K562 (cell line): ENCODE measurements around the gene TRRAP. TPM values are rescaled to one million over a fixed set of nuclear protein-coding genes. Genes with fewer than 3 reads are reported as not detected.

Experiments used
- ATAC-seq: fragments of 200-7000 bp; cut with Tn5 transposase; 3 replicates; pipeline ENCODE4 v1.9.1; 2020; ENCODE audit warnings: moderate library complexity
- BruUV-seq: library from RNA; stranded (reverse); fragments of 400-500 nt; replicated peaks from 2 replicates; lab custom pipeline; 2021; lab: Mats Ljungman, UMichigan
- CTCF ChIA-PET: fragments of 300-600 bp; formaldehyde crosslinking; extraction: SDS; loops from one replicate; lab custom pipeline; 2021; ENCODE audit warnings: low intra/inter-chr PET ratio; lab: Yijun Ruan, JAX
- POLR2A ChIA-PET: fragments of 300-600, 350-650 bp; sonication (Branson Sonifier 250); formaldehyde crosslinking; extraction: SDS; loops from one replicate; lab custom pipeline; 2021; ENCODE audit warnings: antibody characterized with exemption, inconsistent platforms; lab: Yijun Ruan, JAX
- DNase-seq, 4 experiments: peaks; one replicate each; pipeline versions ENCODE4 v3.0.0 to v3.0.0-alpha.2; 2011 to 2018; ENCODE audit warnings: low spot score in 3 of 4, mixed read lengths in 3 of 4; ENCODE audit errors: extremely low read depth in 1 of 4
- FAIRE-seq: peaks from 2 replicates; lab custom pipeline; 2011; peaks lifted over from hg19 to GRCh38; lab: Jason Lieb, UNC
- H2AFZ ChIP-seq: 2 replicates; pipeline ENCODE4 v1.6.0; 2011; ENCODE audit warnings: low read depth, low read length, control low read depth, inconsistent platforms
- H3K27ac ChIP-seq: fragments of 200-600 bp; 3 replicates; pipeline ENCODE4 v1.8.0; 2011; ENCODE audit warnings: low read depth, mild to moderate bottlenecking, control low read depth, inconsistent platforms, low read length, moderate library complexity, mixed read lengths; ENCODE audit errors: extremely low read depth
- H3K27me3 ChIP-seq, 2 experiments: fragments of 300-600 bp in 1 of 2; 2 replicates in 1 of 2; 3 replicates in 1 of 2; pipeline versions ENCODE4 v1.6.0 to v1.8.0; 2011; ENCODE audit warnings: inconsistent platforms in 2 of 2, low read length in 2 of 2, mild to moderate bottlenecking in 1 of 2, mixed read lengths in 1 of 2, moderate library complexity in 1 of 2; ENCODE audit not compliant: control insufficient read depth in 2 of 2, insufficient read depth in 2 of 2
- H3K36me3 ChIP-seq: fragments of 300-600 bp; 3 replicates; pipeline ENCODE4 v1.8.0; 2011; ENCODE audit warnings: mild to moderate bottlenecking, low read length, inconsistent platforms; ENCODE audit not compliant: control insufficient read depth, insufficient read depth
- H3K4me1 ChIP-seq, 2 experiments: fragments of 200-600 bp in 1 of 2; replicated peaks in 1 of 2; 2 replicates in 1 of 2; 3 replicates in 1 of 2; pipeline versions ENCODE4 v1.5.1 to v1.8.0; 2011; ENCODE audit warnings: inconsistent platforms in 2 of 2, low read length in 2 of 2, mild to moderate bottlenecking in 1 of 2, mixed read lengths in 1 of 2, moderate library complexity in 1 of 2; ENCODE audit not compliant: control insufficient read depth in 2 of 2, insufficient read depth in 2 of 2
- H3K4me2 ChIP-seq: 2 replicates; pipeline ENCODE4 v1.6.1; 2011; ENCODE audit warnings: low read length, control low read depth, inconsistent platforms, mixed read lengths; ENCODE audit not compliant: insufficient read depth
- H3K4me3 ChIP-seq: fragments of 200-600 bp; sonication (generic), shearing (Covaris generic); 2 replicates; pipeline ENCODE4 v1.5.1; 2016; ENCODE audit warnings: control low read depth, inconsistent platforms
- H3K79me2 ChIP-seq: fragments of 200-600 bp; 3 replicates; pipeline ENCODE4 v1.8.0; 2011; ENCODE audit warnings: low read length, inconsistent platforms; ENCODE audit not compliant: control insufficient read depth, insufficient read depth
- H3K9ac ChIP-seq, 2 experiments: 2 replicates each; pipeline versions ENCODE4 v1.6.0 to v1.6.1; 2011; ENCODE audit warnings: low read depth in 2 of 2, low read length in 2 of 2, control low read depth in 1 of 2, inconsistent platforms in 1 of 2, mild to moderate bottlenecking in 1 of 2, mixed read lengths in 1 of 2; ENCODE audit not compliant: insufficient read depth in 1 of 2
- H3K9me1 ChIP-seq: one replicate; pipeline ENCODE4 v1.6.0; 2011; ENCODE audit warnings: inconsistent platforms, mild to moderate bottlenecking, low read length, moderate library complexity; ENCODE audit not compliant: control insufficient read depth, insufficient read depth
- H3K9me3 ChIP-seq: replicated peaks from 2 replicates; pipeline ENCODE4 v1.5.1; 2011; ENCODE audit warnings: low read depth, low read length, inconsistent platforms; ENCODE audit not compliant: control insufficient read depth, insufficient read depth
- H4K20me1 ChIP-seq: replicated peaks from 2 replicates; pipeline ENCODE4 v1.6.1; 2011; ENCODE audit warnings: low read length, inconsistent platforms, mixed read lengths; ENCODE audit not compliant: control insufficient read depth, insufficient read depth
- BRCA1 ChIP-seq, 2 experiments: fragments of 450-650 bp in 1 of 2; sonication (generic) in 1 of 2; formaldehyde crosslinking in 1 of 2; IDR thresholded peaks; 2 replicates each; pipeline versions ENCODE4 v1.5.0 to v1.6.1; 2017 to 2020; ENCODE audit warnings: mild to moderate bottlenecking in 1 of 2, missing genetic modification reagents in 1 of 2
- CEBPB ChIP-seq: fragments of 450-650 bp; IDR thresholded peaks from 2 replicates; pipeline ENCODE4 v1.6.1; 2016; ENCODE audit warnings: missing genetic modification characterization, missing compliant biosample characterization
- ETV6 ChIP-seq, 3 experiments: fragments of 150-350 bp in 1 of 3; sonication (generic) in 1 of 3; formaldehyde crosslinking in 1 of 3; IDR thresholded peaks; 2 replicates each; pipeline versions ENCODE4 v1.6.1 to v1.8.0; 2014 to 2022; ENCODE audit warnings: borderline replicate concordance in 2 of 3, low read depth in 2 of 3, antibody characterized with exemption in 1 of 3, low read length in 1 of 3, mild to moderate bottlenecking in 1 of 3, missing genetic modification reagents in 1 of 3
- HNRNPL ChIP-seq: fragments of 200-400 bp; formaldehyde crosslinking; IDR thresholded peaks from 2 replicates; pipeline ENCODE4 v1.6.1; 2017; ENCODE audit warnings: low read depth, mild to moderate bottlenecking, low read length
- KDM1A ChIP-seq, 2 experiments: fragments of 450-650 bp; IDR thresholded peaks; 2 replicates each; pipeline ENCODE4 v1.6.1; 2016; ENCODE audit warnings: mild to moderate bottlenecking in 2 of 2
- MEIS2 ChIP-seq: fragments of 450-650 bp; IDR thresholded peaks from 2 replicates; pipeline ENCODE4 v1.6.1; 2014; ENCODE audit warnings: mild to moderate bottlenecking; ENCODE audit not compliant: partially characterized antibody
- SREBF2 ChIP-seq: sonication (generic); formaldehyde crosslinking; IDR thresholded peaks from 2 replicates; pipeline ENCODE4 v1.4.0; 2020; ENCODE audit warnings: mild to moderate bottlenecking, missing genetic modification reagents
- STAG1 ChIP-seq: sonication (generic); formaldehyde crosslinking; IDR thresholded peaks from 2 replicates; pipeline ENCODE4 v1.5.0; 2020; ENCODE audit warnings: missing genetic modification reagents, borderline replicate concordance
- TOE1 ChIP-seq, 2 experiments: fragments of 450-650 bp in 1 of 2; sonication (generic) in 1 of 2; formaldehyde crosslinking in 1 of 2; IDR thresholded peaks; 2 replicates each; pipeline versions ENCODE4 v1.7.1 to v1.8.0; 2016 to 2022; ENCODE audit warnings: borderline replicate concordance in 2 of 2, mild to moderate bottlenecking in 2 of 2, antibody characterized with exemption in 1 of 2, inconsistent platforms in 1 of 2, low read depth in 1 of 2, missing genetic modification reagents in 1 of 2, moderate library complexity in 1 of 2
- TSC22D4 ChIP-seq: fragments of 450-650 bp; IDR thresholded peaks from 2 replicates; pipeline ENCODE4 v1.6.1; 2016; ENCODE audit warnings: missing genetic modification characterization, missing biosample characterization, control low read depth
- WGBS: fragments of 100-300 bp; shearing (Covaris generic); methylation state at CpG from one replicate; pipeline ENCODE4 v1.1.6; 2016; ENCODE audit warnings: low coverage, mixed read lengths; ENCODE audit not compliant: insufficient coverage; ENCODE audit errors: missing lambda C conversion rate; 5-methylcytosine and 5-hydroxymethylcytosine counted together
- in situ Hi-C: fragments of 300-500 bp; cut with MboI; formaldehyde crosslinking; loops from 4 replicates; pipeline ENCODE4 v1.15.0; 2018; ENCODE audit warnings: inconsistent platforms, mixed read lengths
- intact Hi-C: fragments of 100-400 bp; cut with micrococcal nuclease; formaldehyde crosslinking; loops from 2 replicates; pipeline ENCODE4 v1.14.2; 2022
- polyA plus RNA-seq, 8 experiments: library from polyadenylated mRNA; depleted of rRNA in 4 of 8; stranded (reverse) in 5 of 8; unstranded in 3 of 8; fragments of >200 nt; fragmentation: Nextera tagmentation in 2 of 8; fragmentation: Illumina TruSeq in 1 of 8; extraction: Ambion mirVana in 2 of 8; extraction: Trizol in 1 of 8; gene quantifications; 2 replicates each; pipeline versions ENCODE4 v1.2.1 to v1.2.3, GENCODE V29; 2011 to 2014; ENCODE audit warnings: inconsistent platforms in 1 of 8, missing spikeins in 1 of 8
- total RNA-seq, 7 experiments: library from RNA; depleted of rRNA in 6 of 7; stranded (reverse); fragments of >200 nt in 6 of 7; fragmentation: Illumina TruSeq in 2 of 7; extraction: Trizol in 2 of 7; gene quantifications; 2 replicates each; pipeline versions ENCODE4 v1.2.1 to v1.2.3, GENCODE V29; 2011 to 2021; ENCODE audit warnings: low replicate concordance in 1 of 7
- TF ChIP-seq, protein P1 (sequence below): fragments of 450-650 bp; IDR thresholded peaks from 2 replicates; pipeline ENCODE4 v1.6.1; 2016; ENCODE audit warnings: antibody characterized with exemption
- TF ChIP-seq, protein P2 (sequence below), 2 experiments: fragments of 450-650 bp; conservative IDR thresholded peaks; 2 replicates each; pipeline ENCODE4 v1.6.1; 2017; ENCODE audit warnings: mild to moderate bottlenecking in 2 of 2, moderate library complexity in 2 of 2
- TF ChIP-seq, protein P3 (sequence below): fragments of 250-450 bp; sonication (Bioruptor Pico); IDR thresholded peaks from 2 replicates; pipeline ENCODE4 v1.9.0; 2021; ENCODE audit warnings: mild to moderate bottlenecking, inconsistent platforms

TRRAP gene
- total and polyA plus RNA-seq, 9 of the 15 experiments (the other 6 are each of a cell fraction or from before 2014, with no cell fraction given): 1.3 to 47.2 (median 9.7) TPM

DNA sequence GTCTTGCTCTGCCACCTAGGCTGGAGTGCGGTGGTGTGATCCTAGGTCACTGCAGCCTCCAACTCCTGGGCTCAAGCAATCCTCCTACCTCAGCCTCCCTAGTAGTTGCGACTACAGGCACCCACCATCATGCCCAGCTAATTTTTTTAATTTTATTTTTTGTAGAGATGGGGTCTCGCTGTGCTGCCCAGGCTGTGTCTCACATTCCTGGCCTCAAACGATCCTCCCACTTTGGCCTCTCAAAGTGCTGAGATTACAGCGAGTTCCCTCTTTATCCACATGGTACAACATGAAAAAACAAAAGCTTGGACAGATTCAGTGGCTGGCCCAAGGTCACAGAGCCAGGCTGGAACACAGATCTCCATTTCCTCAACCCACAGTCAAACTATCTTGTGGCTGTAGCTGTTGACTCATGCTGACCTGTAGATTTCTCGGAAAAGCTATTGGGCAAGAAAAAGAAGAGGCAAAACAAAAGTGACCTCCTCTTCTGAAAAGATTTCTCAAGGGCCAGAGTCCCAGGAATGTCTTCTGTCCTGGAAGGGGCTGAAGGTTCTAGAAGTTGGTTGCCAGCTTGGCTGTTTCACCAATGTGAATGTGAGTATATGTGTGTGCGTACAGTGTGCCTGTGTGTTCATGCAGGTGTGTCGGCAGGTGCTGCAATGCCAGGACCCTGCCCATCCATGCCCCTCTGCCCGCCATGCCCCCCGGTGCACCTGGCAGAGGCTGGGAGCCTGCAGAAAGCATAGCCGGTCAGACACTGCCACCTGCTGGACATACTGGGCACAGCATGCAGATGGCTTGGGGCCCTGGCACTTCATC, 36.9 kb upstream of the TRRAP start:
- peaks cover 9% of the 10 kb centered on the region; the same call in 1 of the 2 replicates for H4K20me1 ChIP-seq
- no peaks in the 10 kb centered on the region for H3K79me2 ChIP-seq
- H3K27me3 ChIP-seq: peaks cover 18 to 42% of the 10 kb centered on the region in 2 experiments; a peak in 4 of 5 replicates
- no peaks in the 10 kb centered on the region for H3K9me3 ChIP-seq
- H2AFZ ChIP-seq: no peak overlapping the region
- H3K9ac ChIP-seq: no peak overlapping the region
- peak; percentile 69 to 87 (median 83) for DNase-seq
- 8% methylated on average over 11 of the region's 11 CpGs for WGBS
- FAIRE-seq: peak; percentile 92
- no peak overlapping the region for H3K4me2 ChIP-seq
- peaks cover 0 to 3% of the 10 kb centered on the region in 2 experiments; a peak in 2 of 5 replicates for H3K4me1 ChIP-seq
- ATAC-seq: peak; percentile 82
- H3K9me1 ChIP-seq: no peaks in the 10 kb centered on the region
- ChIA-PET CTCF (interaction anchor here (0.6 to 2.1 kb wide), 7 partner anchors 86 to 546 kb away, joined by 3 to 37 read pairs (median 4); no protein-coding TSS in a partner anchor), POLR2A (no interaction called here)
- no peak overlapping the region for H3K4me3 ChIP-seq
- H3K27ac ChIP-seq: no peak overlapping the region
- in situ Hi-C loops (loop anchor here (5.0 kb wide), 3 partner anchors 94 to 544 kb away; no protein-coding TSS in a partner anchor), intact Hi-C loops (loop anchor here (1.0 kb wide), 1 partner anchor 408 kb away; no protein-coding TSS in a partner anchor)
- H3K36me3 ChIP-seq: no peaks in the 10 kb centered on the region
- no TSS peak for BruUV-seq
- TF ChIP-seq, protein P1, sequence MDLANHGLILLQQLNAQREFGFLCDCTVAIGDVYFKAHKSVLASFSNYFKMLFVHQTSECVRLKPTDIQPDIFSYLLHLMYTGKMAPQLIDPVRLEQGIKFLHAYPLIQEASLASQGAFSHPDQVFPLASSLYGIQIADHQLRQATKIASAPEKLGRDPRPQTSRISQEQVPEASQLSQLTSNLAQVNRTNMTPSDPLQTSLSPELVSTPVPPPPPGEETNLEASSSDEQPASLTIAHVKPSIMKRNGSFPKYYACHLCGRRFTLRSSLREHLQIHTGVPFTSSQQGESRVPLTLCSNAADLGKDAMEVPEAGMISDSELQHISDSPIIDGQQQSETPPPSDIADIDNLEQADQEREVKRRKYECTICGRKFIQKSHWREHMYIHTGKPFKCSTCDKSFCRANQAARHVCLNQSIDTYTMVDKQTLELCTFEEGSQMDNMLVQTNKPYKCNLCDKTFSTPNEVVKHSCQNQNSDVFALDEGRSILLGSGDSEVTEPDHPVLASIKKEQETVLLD: no peak
- TF ChIP-seq KDM1A (IDR thresholded peaks at IDR 0.05) (no peak), HNRNPL (peak; percentile 71; the same call in 1 of the 2 replicates), MEIS2 (no peak), STAG1 (CRISPR knock-in tag) (peak; percentile 96), BRCA1 (IDR thresholded peaks at IDR 0.05) (no peak), BRCA1 (CRISPR knock-in tag; IDR thresholded peaks at IDR 0.05) (no peak), TSC22D4 (tag) (no peak), SREBF2 (CRISPR knock-in tag) (no peak), CEBPB (tag) (peak; percentile 51), ETV6 (IDR thresholded peaks at IDR 0.05; ENCODE audit: borderline replicate concordance in 1 of 2, low read depth in 2 of 2, low read length in 1 of 2) (no peak), ETV6 (CRISPR knock-in tag; IDR thresholded peaks at IDR 0.05; ENCODE audit: borderline replicate concordance) (peak; percentile 52; the same call in 1 of the 2 replicates), TOE1 (IDR thresholded peaks at IDR 0.05; ENCODE audit: borderline replicate concordance) (no peak), TOE1 (CRISPR knock-in tag; IDR thresholded peaks at IDR 0.05; ENCODE audit: borderline replicate concordance, low read depth) (0 out of 2 replicates have a peak, but pooled peaks have one; percentile 59)
- TF ChIP-seq, protein P2, sequence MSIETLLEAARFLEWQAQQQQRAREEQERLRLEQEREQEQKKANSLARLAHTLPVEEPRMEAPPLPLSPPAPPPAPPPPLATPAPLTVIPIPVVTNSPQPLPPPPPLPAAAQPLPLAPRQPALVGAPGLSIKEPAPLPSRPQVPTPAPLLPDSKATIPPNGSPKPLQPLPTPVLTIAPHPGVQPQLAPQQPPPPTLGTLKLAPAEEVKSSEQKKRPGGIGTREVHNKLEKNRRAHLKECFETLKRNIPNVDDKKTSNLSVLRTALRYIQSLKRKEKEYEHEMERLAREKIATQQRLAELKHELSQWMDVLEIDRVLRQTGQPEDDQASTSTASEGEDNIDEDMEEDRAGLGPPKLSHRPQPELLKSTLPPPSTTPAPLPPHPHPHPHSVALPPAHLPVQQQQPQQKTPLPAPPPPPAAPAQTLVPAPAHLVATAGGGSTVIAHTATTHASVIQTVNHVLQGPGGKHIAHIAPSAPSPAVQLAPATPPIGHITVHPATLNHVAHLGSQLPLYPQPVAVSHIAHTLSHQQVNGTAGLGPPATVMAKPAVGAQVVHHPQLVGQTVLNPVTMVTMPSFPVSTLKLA (conservative IDR thresholded peaks at IDR 0.05): no peak
- TF ChIP-seq, protein P3, sequence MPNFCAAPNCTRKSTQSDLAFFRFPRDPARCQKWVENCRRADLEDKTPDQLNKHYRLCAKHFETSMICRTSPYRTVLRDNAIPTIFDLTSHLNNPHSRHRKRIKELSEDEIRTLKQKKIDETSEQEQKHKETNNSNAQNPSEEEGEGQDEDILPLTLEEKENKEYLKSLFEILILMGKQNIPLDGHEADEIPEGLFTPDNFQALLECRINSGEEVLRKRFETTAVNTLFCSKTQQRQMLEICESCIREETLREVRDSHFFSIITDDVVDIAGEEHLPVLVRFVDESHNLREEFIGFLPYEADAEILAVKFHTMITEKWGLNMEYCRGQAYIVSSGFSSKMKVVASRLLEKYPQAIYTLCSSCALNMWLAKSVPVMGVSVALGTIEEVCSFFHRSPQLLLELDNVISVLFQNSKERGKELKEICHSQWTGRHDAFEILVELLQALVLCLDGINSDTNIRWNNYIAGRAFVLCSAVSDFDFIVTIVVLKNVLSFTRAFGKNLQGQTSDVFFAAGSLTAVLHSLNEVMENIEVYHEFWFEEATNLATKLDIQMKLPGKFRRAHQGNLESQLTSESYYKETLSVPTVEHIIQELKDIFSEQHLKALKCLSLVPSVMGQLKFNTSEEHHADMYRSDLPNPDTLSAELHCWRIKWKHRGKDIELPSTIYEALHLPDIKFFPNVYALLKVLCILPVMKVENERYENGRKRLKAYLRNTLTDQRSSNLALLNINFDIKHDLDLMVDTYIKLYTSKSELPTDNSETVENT (CRISPR knock-in tag): peak; percentile 51; the same call in 1 of the 2 replicates
